SHP77 treated with DMSO at 0.1 percent for 48 hours (cell line): ENCODE results near the gene CALB2.

ENCODE experiments used
- DNase-seq: peaks from one replicate; lab custom pipeline; 2025; lab: John Stamatoyannopoulos, UW

Gene CALB2

DNA sequence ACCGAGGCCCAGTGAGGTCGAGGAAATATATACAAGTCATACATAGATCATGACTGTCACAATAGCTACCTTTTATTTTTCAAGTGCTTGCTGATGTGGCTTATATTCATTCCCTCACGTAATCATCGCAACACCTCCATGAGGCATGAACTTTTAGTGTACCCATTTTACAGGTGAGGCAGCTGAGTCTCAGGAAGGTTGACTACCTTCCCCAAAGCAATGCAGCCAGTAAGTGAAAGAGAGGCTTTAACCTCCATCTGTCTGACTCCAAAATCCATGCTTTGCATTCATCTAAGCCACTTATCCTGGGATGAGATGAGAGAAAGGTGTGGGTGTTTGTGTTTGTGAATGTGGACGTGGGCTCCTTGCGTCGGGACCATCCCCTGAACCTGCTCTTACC lies 30.8 kb downstream of the CALB2 start:
- no peak for DNase-seq

DNA sequence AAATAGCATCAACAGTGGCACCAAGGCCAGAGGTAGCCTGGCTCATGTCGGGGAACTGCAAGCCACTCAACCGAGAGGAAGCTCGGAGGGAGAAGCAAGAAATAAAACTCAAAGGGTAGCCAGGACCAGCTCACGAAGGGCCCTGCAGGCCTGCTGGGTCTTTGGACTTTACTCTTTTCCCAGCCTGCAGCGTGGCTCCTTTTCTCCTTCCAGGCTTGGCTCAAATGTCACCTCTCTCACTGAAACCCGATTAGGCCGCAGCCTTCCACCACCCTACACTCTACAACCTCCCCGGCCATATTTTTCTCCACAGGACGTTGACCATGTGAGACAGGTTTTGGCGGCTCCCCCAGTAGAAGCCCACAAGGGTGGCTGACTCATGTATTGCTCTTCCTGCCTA lies 38.1 kb downstream of the CALB2 start:
- DNase-seq = no peak

DNA sequence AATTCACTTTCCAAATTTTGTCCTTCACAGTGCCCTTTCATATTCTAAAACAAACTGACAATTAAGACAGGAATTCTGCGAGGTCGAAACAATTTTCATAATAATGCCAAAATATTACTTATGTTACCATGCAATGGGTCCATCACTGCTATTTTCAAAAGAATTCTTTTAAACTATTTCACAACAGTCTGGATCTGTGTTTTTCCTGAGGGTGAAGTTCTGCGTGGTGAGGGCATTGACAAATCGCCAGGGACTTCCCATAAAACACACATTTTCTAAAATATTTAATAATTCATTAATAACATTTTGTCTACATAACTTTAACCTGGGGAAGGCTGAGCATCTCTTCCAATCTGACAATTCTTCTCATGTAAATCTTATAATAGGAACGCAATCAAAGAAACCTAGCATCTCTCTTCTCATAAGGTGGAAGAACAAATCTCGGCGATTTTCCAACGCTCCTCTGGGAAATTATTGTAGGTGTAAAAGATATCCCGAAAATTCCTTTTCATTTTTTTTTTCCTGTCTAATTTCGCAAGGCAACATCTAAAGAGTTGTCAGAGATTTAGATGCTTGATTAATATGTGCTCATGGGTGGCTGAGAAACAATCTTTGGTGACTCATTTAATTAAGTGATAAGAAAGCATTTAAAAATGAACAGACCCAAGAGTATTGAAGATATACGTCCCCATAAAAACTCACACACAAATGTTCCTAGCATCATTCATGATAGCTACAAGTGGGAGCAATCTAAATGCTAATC lies 41.5 kb downstream of the CALB2 start:
- no peak for DNase-seq

DNA sequence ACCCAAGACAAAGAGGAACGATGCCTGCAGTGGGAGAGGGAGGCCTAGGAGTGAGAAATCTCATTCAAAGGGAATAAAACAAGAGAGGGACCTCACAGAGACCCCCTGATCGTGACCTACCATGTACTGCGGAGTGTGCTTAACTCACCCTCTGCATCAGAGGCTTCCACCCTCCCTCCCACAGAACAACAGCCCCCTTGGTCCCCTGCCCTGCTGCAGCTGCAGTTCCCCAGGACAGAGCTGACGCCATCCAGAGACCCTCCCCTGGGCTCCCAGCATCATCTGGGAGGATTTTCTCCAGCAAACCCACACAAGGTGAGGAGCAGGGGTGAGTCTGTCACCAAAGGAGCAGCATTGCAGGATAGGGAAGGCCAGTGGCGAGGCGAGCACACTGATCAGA lies 43.5 kb downstream of the CALB2 start:
- DNase-seq = no peak

DNA sequence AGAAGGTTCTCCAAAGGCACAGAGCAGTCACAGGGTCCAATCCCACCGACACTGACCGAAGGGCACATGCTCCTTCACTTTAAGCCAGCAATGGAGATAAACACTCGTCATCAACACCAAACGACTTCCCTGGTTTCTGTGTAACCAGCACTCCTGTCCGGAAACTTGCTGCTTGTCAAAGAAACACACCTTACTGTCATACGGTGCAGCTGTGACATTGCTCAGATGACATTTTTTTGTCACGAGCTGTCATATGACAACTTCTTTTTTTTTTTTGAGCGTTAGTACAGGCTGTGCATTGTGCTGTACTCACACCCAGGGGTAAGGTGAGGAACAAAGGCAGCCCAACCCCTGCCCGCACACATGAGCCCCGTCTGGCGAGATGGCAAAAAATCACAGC lies 44.2 kb downstream of the CALB2 start:
- no peak for DNase-seq

DNA sequence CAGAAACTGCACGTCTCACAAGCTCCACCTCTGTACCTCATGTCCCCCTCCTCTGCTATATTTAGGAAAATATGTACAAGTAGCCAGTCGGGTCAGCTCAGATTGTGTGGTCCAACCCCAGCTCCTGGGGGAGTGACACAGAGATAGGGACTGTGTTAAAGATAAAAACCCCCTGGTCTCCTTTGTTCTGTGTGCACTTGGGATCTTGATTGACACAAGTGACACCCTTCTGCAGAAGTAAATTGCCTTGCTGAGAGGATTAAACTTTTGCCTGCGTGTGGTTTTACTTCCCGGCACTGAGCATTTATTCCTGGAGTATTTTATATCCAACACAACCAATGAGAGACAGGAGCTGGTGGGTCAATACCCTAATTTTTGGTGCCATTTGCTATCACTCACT lies 45.8 kb downstream of the CALB2 start:
- no peak for DNase-seq

DNA sequence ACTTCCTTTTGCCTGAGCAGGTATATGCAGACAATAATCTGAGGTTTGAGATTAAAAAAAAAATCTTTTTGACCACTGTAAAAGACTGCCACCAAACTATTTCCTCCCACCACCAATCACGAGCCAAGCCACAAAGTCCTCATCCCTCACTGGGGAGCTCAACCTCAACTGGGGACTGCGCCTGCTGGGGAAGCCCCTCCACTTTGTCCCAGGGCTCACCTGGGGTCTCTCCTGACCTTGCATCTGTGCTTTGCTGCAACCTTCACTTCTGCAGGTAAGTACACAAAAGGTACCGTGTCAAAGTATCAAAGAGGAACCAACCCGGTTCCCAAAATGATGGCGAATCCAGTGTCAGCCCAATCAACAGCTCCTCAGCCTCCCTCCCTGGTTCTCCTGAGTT lies 47.8 kb downstream of the CALB2 start:
- DNase-seq = no peak

DNA sequence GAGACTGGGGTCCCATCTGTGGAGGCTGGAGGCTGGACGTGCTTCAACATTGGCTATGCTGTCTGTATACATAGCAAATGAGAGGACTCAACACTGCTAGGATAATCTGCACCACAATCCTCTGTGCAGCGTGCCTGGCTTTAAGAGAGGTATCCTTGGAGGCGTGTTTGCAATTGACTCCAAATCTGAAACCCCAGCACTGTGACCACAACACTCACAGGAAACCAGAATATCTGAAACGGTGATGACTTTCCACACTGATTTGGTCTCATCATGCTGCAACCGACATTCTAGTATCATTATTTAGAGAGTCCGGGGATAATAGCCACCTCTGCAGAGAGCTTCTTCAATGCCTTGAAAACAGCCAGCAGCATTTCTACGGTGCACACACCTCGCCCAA lies 48.2 kb downstream of the CALB2 start:
- DNase-seq = no peak

DNA sequence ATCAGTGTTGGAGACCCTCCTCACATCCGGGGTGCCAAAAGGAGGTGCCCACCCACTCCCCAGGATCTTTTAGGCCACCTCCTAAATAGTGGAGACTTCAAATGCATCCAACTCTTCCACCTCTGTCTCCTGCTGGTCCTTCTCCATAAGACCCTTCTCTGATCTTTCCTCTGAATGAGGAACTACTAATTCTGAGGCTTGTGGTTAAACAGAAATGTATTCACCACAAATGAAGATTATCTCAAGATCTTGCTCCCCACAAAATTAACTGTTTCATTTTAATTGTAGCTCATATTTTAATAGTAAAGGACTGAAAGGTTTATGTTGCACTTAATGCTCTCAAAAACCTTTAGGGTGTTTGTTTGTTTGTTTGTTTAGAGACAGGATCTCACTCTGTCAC lies 49.2 kb downstream of the CALB2 start:
- DNase-seq = no peak

DNA sequence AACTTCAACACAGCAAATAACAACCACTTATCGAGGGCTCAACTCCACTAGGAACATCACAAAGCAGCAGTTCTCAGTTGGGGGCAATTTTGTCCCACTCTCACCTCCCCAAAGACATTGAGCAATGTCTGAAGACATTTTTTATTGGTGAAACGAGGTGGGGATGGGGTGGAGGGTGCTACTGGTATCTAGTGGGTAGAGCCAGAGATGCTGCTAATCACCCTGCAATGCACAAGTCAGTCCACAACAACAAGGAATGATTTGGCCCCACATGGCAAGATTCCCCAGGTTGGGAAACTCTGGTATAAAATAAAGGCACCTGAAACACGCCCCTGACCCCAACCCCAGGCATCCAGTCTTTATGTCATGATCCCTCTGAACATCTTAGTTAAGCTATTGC lies 50.0 kb downstream of the CALB2 start:
- no peak for DNase-seq

DNA sequence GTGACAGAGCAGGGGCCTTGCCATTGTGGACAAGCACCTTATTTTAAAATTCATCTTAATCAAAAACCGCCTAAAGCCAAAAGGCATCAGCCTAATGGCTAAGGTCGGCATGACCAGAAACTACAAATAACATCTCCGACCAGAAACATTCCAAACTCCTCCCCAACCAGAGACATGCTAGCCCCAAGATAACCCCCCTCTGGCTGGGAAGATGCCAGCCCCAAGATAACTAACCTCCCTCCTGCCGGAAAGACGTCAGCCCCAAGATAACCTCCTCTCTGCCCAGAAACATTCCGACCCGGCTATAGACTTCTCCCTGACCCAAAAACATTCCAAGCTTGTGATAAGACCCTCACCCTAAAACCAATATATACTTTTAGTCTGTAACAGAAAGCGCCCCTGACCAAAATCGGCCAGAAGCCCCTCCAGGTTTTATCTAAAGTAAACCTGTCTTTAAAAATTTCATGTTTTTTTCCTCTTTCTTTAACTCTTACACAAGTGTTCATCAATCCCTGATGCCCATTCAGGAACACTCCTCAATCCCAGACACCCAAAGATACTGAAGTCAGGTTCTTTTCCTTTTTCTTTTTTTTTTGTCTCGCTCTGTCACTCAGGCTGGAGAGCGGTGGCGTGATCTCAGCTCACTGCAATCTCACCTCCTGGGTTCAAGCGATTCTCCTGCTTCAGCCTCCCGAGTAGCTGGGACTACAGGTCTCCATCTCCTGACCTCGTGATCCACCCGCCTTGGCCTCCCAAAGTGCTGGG lies 50.7 kb downstream of the CALB2 start:
- DNase-seq = no peak

DNA sequence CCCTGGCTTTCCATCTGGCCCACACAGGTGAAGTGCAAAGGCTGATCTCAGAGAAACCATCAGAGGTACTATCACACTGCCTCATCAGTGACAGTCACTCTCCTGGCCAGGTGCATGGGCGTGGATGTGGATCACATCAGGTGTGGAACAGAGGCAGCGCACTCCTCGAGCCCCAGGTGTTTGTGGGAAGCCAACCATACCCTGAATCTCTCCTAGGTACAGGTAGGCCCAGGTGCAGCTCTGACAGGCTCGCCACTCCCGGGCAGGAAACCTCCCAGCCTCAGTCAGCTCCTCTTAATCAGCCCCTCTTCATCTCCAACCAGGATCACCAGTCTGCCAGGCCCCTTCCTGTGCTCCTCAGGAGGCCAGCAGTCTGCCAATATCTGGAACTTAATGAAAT lies 51.6 kb downstream of the CALB2 start:
- no peak for DNase-seq

DNA sequence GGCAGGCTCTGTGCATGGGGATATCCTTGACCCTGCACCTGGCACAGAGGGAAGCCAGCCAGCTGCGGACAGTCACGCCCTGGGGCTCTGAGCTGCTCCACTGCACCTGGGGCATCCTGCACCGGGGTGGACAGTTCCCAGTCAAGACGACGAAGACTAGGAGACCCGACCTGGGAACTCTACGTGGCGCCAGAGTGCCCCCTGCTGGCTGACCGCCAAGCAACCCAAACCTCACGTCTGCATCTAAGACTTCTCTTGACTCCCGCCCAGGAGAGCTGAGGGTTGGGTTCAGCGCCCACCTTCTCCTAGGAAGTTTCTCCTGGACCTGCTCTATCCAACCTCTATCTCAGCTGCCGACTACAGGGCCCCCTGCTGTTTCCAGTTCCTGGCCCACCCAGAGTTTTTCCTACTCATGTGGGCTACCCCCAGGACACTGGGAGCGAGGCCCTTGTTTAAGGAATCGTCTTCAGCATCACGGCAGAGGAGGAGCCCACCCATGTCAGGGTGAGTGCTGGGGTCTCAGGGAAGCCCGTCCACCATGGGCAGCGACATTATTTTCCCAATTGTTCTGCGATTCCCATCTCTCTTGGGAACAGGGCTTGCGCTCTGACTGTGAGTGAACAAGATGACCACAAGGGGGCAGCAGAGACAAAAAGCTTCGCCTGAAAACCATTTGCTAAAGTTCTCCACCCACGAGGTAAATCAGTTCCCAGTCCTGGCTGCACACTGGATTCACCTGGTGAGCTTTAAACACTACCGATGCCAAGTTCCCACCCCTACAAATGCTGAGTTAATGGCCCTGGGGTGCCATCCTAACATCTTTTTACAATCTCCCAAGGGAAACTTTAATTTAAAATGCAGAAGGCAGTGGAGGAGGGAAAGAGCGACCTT lies 54.0 kb downstream of the CALB2 start:
- peak; percentile 38 for DNase-seq

DNA sequence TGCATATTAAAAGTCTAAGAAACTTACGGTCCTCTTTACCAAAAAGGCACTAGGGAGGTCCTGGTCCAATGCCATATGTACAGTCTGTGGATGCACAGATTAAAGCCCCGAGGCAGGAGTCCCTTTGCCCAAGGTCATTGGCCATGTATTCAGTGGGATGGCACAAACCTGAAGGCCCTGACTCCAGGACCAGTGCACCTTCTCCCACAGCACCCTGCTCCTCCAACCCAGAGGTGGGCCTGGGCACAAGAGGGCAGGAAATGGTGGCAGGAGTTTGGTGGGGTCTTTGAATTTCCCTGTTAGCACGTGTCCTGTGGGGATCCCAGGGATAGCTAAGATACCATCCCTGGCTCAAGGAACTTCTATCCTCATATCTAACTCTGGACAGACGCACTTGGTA lies 54.8 kb downstream of the CALB2 start:
- DNase-seq = no peak

DNA sequence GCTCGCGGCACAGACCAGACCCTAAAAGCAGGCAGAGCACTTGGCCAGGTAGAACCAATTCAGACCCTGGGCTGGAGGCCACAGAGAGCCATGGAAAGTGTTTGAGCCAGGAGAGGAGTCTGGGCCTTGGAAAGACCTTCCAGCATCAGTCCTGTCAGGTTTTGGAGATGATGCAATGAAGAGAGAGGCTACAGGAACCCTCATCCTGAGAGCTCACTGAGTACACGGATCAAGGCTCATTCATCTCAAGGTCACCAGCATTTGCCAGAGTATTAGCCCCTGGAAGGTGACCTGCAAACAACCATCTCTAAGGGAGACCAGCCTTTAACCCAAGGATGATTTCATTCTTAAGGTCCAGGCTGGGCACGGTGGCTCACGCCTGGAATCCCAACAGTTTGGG lies 55.5 kb downstream of the CALB2 start:
- DNase-seq = no peak

DNA sequence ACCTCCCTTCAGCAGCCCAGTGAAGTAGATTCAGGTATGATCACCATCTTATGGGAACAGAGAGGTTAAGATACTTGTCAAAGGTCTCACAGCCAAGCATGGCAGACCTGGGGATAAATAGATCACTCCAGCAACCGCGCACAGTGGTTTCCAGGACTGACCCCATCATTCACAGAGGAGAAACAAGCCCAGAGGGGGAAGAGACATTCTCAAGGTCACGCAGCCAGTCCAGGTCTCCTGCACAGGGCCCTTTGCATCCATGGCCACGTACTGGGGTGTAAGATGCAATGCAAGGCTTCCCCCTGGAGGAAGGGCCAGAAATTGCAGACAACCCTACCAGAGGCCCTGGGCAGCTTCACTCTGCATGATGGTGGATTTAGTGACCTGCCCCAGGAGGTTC lies 63.4 kb downstream of the CALB2 start:
- DNase-seq = no peak

DNA sequence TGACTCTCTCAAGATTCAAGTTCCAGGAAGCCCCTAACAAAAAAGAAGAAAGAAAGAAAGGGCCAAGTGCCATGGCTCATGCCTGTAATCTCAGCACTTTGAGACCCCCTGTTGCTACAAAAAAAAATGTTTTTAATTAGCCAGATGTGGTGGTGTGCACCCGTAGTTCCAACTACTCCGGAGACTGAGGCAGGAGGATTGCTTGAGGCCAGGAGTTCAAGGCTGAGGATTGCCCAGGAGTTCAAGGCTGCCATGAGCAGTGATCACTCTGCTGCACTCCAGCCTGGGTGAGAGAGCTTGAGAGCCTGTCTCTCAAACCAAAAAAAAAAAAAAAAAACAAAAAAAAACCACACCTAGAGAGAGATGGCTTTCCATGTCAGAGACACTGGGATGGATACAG lies 64.5 kb downstream of the CALB2 start:
- DNase-seq = no peak

DNA sequence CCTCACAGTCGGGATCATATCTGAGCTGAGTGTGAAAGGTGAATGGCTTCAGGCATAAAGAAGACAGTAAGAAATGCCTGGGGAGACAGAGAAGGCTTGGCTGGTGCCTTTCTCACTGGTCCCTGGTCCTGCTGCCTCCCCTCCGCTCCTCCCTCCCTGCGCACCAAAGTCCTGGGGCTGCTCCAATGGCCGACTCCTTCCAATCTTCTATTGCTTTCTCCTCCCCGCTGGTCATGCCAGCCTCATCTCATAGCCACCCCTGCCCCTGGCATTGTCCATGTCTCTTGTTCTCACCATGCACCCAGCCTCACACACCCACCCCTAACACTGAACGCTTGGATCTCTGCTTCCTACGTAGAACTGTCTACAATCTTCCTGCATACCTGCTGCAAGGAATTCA lies 65.3 kb downstream of the CALB2 start:
- no peak for DNase-seq

DNA sequence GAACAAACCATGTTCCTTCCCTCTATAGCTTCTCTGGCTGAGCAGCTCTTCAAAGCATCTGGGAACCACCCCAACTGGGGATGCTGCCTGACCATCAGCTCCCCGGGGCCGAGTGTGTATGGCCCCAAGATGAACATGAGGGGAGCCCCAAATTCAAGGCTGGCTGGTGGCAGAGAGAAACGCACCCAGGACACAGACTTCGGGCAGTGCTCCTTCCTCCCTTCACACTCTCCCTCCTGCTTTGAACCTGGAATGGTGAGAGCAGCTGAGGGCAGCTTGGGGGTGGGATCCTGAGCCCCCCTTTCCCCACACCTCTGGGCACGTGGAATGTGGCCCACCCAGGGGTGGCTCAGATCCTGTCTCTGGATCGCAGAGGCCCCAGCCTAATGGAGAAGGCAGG lies 66.1 kb downstream of the CALB2 start:
- DNase-seq = no peak

DNA sequence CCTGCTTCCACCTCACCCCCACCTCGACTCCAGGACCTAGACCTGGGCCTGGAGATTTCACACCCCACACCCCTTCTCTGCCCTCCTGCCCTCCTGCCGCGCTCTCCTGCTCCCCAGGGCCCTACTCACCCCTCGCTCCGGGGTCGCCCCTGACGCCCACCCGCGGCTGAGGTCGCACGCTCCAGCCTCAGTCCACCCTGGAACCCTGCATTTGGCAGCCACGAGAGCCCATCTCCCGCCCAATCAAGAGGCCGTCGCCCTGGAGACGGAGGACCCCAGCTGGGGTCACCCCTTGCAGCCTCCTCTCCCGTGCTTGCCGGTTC lies 67.2 kb downstream of the CALB2 start:
- no peak for DNase-seq

DNA sequence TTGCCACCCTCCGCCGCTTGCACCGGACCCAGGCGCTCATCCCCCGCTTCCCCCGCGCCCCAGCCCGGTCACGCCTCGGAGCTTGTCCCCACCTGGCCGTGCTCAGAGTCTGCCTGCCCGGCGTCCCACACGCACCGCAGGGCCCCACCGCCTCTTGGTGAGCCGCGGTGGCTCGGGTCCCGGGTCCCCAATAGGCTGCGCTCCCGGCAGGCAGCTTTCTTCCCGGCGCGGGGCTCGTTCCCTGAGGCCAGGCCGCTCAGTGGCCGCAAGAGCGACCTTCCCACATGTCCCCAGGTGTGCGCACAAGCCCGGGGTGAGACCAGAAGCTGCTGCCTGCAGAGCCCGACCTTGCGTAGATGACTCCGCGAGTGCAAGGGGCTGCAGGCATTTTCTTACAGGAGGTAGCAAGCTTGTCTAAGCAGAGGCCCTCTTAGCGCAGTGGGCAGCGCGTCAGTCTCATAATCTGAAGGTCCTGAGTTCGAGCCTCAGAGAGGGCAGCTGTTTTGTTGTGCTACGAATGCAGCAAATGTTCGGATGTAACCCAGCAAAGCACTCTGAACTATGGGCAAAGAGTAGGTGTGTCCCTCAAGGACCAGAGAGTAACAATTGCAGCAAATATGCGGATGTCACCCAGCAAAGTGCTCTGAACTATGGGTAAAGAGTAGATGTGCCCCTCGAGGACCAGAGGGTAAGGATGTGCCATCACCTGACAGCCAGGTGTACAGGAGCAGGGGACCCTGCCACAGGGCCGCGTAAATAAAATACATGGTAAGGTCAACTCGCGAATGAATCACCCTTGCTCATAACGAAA lies 67.8 kb downstream of the CALB2 start:
- DNase-seq = no peak
